DMS114 treated with DMSO at 0.1 percent for 48 hours (cell line): ENCODE data around the gene CCT7.
"Not testable (repeated sequence)": the region's sequence is repeated elsewhere in the genome, so short reads cannot be mapped to it uniquely, and the experiment has no call there.

Experiments used
- DNase-seq: peaks from one replicate; lab custom pipeline; 2025; ENCODE audit not compliant: unreplicated experiment; lab: John Stamatoyannopoulos, UW

CCT7 gene

DNA sequence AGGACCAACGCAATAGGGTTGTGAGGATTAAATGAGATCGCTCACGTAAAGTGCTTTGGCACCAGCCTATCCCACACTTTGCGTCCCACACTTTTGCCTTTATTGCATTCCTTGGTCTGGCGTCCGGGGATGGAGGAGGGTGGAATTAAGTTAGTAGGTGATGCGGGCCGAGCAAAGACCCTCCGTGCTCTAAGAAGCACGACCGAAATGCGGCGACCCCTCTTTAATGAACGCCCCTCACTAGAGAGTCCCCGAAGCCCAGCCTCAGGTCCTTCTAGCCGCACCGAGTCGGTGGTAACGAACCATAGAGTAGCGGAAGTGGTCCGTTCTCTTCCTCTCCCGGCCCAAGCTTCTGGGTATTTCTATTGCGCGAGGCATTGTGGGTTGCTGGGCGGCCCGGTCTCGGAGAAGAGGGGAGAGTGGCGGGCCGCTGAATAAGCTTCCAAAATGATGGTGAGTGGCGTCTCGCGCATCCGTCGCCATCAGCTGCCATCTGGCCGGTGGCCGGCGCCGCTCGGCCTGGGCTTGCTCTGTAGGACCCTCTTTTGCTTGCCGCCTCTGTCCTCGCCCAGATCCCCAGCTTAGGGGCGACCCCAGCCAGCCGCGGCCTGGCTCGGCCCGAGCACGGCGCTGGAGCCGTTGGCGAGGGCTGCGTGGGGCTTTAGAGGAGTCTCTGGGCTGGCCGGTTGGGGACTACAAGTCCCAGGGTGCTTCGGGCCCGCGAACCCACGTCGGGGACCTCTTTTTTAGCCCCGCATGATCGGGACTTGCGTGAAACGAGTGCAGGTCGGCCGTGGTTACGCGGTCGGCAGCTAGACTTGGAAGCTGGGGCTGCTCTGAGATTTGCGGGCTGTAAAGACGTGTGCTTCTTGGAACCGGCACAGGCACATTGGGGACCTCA lies at the start of gene CCT7:
CCT7 (plus strand) TSS at position 377 of the 901 bp plus-strand sequence; CDS start at position 448, 71 bp downstream.
- peak; percentile 92 for DNase-seq

DNA sequence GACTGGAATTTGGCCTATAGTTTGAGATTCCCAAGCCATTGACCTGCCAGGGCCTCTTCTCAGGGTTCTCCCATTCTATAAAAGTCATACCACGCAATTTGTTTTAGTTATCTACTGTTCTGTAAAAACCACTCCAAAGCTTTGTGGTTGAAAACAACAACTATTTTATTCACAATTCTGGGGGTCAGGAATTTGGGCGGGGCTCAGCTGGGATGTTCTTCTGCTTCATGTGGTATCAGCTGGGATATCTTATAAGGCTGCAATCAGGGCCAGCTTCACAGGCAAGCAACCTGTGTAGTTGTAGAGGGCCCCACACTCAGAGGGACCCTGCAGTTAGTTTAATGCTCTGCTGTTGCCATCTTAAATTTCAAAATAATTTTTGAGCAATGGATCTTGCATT lies 48.1 kb upstream of the CCT7 start:
- DNase-seq: no peak

DNA sequence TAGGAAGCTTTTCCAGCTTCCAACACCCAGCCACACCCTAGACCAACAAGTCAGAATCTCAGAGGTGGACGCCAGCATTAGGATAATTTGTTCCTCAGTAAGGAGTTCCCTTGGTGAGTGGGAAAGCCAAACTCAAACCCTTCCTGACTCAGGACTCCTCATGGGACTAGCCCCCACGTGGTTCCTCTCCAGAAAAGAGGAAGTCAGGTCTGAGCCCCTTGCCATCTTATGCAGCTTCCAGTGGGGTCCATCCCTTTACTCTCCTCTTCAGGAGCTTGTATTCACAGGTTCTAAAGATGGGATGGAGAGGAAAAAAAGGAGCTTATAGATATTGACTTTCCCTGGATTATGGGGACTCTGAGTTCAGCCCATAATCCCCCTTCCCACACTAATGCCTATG lies 46.6 kb upstream of the CCT7 start:
- DNase-seq: no peak

- no peak for DNase-seq
Observed at GRCh38 chr2:73197579-73197978, 36.5 kb upstream of the CCT7 start.

DNA sequence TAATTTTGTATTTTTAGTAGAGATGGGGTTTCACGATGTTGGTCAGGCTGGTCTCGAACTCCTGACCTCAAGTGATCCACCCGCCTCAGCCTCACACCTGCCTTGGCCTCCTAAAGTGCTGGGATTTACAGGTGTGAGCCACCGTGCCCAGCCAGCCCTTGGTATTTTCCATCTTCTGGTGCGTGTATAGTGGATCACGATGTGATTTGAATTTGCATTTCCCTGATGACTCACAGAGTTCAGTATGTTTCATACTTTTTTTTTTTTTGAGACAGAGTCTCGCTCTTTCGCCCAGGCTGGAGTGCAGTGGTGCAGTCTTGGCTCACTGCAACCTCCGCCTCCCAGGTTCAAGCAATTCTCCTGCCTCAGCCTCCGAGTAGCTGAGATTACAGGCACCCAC lies 33.8 kb upstream of the CCT7 start:
- not testable (repeated sequence) for DNase-seq

GRCh38 chr2:73202156-73203054 lies 31.7 kb upstream of the CCT7 start, which contains the start of gene NOTO:
NOTO (plus strand) TSS chr2:73202574; CDS start chr2:73202667, 93 bp downstream.
- DNase-seq: no peak

DNA sequence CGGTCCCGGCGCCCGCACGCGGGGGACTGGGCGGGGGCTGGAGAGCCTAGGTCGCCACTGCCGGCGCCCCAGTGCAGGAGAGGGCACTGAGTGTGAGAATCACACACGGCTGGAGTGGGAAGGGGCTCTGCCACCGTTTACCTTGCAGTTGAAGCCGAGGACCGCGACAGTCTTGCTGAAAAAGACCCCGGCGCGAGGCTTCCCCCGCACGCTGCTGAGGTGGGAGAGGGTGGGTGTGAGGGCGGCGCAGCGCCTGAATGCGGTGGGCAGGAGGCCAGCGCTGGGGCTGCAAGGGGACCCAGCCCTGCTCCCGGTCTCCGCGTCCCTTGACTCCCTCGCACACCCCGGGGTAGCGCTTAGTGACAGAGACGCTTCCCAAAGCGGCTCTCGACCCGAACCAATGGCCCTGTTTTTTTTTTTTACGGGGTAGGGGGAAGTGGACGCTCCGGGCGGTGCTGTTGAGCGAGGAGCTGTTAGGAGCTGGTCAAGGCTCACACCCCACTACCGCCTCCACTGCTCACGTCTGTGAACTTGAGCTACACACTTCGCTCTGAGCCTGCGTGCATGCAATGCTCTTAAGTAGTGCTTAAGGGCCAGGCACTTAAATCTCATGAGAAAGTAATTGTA lies 30.9 kb upstream of the CCT7 start:
- DNase-seq: no peak

DNA sequence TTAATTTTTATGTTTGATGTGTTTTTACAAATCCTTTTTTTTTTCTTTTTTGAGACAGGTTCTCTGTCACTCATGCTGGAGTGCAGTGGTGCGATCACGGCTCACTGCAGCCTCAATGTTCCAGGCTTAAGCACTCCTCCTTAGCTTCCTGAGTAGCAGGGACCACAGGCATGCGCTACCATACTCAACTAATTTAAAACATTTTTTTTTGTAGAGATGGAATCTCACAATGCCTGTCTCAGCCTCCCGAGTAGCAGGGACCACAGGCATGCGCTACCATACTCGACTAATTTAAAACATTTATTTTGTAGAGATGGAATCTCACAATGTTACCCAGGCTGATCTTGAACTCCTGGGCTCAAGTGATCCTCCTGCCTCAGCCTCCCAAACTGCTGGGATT lies 28.5 kb upstream of the CCT7 start:
- no peak for DNase-seq

GRCh38 chr2:73208258-73208657 lies 25.9 kb upstream of the CCT7 start:
- no peak for DNase-seq

GRCh38 chr2:73210019-73210418 lies 24.1 kb upstream of the CCT7 start:
- DNase-seq: no peak

GRCh38 chr2:73210696-73211095 lies 23.4 kb upstream of the CCT7 start:
- no peak for DNase-seq

DNA sequence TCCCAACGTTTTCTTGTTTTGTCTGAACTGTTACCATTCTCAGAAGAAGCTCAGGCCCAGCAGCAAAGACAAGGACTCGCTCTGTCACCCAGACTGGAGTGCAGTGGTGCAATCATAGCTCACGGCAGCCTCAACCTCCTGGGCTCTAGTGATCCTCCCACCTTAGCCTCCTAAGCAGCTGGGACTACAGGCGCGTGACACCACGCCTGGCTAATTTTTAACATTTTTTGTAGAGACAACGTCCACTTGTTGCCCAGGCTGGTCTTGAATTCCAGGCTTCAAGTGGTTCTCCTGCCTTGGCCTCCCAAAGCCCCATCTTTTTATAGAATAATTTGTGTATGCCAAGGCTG lies 22.0 kb upstream of the CCT7 start:
- no peak for DNase-seq

DNA sequence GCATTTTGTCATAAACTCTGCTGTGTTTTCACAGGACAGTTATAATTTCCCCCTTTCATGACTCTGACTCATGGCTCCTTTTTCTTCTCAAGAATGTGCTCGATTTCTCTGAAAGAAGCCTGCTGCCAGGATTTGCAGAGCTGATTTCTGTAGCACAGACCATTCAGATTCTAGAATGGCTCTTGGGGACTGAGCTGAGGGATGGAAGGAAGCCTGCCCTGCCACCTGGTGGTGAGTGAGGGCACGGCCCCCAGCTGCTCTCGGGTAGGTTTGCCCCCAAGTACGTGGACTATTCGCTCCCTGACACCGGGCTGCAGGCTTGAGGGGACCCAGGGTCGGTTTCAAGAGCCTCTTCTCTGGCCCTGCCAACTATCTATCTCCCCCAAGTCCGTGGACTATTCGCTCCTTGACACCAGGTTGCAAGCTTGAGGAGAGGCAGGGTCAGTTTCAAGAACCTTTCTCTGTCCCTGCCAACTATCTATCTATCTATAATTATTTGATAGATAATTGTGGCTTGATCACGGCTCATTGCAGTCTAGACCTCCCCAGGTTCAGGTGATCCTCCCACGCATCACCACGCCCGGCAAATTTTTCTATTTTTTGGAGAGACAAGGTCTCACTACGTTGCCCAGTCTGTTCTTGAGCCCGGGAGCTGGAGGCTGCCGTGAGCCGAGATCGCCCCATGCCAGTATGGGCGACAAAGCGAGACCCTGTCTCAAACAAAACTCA lies 21.5 kb upstream of the CCT7 start:
- peak; percentile 67 for DNase-seq

DNA sequence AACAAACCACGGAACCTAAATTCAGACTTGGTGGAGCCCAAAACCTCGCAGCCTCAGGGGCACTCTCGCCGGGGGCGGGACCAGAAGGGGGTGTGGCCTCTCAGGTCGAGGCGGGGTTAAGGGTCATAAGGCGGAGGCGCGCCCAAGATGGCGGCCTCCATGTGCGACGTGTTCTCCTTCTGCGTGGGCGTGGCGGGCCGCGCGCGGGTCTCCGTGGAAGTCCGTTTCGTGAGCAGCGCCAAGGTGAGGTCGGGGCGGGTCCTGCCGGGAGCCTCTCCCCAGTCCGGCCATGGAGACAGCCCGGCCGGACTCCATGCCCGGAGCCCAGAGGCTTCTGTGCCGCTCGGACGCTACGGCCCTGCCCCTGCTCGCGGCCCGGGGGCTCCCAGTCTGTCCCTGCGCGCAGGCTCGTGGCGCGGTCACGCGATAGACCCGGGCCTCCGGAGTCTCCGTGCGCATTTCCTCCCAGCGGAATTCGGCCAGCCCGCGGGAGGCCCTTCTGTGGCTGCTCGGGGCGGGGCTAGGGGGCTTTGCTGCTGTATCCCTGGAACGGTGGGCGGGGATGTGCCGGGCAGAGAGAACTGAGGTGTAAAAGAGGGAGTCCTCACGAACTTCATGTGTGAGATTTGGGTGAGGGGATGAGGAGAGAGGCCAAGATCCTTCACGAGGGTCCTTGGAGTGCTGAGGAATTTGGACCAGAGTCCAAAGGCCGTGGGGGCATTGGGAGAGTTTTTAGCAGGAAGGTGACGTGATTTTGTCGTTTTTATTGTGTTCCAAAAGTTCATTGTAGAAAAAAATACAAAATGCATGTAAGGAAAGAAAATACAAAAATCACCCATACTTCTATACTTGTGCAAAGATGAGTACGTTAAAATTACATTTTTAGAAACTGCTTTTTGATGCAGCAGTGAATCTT lies 19.7 kb upstream of the CCT7 start, which contains the start of gene SMYD5:
SMYD5 (plus strand) TSS at position 126 of the 916 bp plus-strand sequence; CDS start at position 148, 22 bp downstream.
- peak; percentile 79 for DNase-seq

GRCh38 chr2:73215254-73215653 lies 18.9 kb upstream of the CCT7 start:
- no peak for DNase-seq

- no peak for DNase-seq
Observed at GRCh38 chr2:73217160-73217559, 16.9 kb upstream of the CCT7 start.

GRCh38 chr2:73217826-73218225 lies 16.3 kb upstream of the CCT7 start:
- DNase-seq: no peak

- no peak for DNase-seq
Observed at GRCh38 chr2:73218298-73218697, 15.8 kb upstream of the CCT7 start.

- DNase-seq: no peak
Observed at GRCh38 chr2:73223821-73224220, 10.3 kb upstream of the CCT7 start.
